Progenitor cell of endocrine pancreas (in vitro differentiated cells): ENCODE measurements around the gene ATXN1. TPM values are rescaled to one million over a fixed set of nuclear protein-coding genes. Genes with fewer than 3 reads are reported as not detected.

Experiments used
- DNase-seq: peaks from one replicate; pipeline ENCODE4 v3.0.0; 2021; ENCODE audit warnings: low spot score; ENCODE audit not compliant: unreplicated experiment
- H3K27ac Mint-ChIP-seq: 2 replicates; pipeline ENCODE4 v1.8.0; 2021; ENCODE audit warnings: mild to moderate bottlenecking, moderate library complexity, mixed read lengths
- H3K27me3 Mint-ChIP-seq: 2 replicates; pipeline ENCODE4 v1.8.0; 2021; ENCODE audit warnings: mixed read lengths
- H3K36me3 Mint-ChIP-seq: 2 replicates; pipeline ENCODE4 v1.8.0; 2022; ENCODE audit warnings: mixed read lengths; ENCODE audit not compliant: insufficient read depth
- H3K4me1 Mint-ChIP-seq: 2 replicates; pipeline ENCODE4 v1.8.0; 2021; ENCODE audit warnings: low read depth, mixed read lengths
- H3K4me3 Mint-ChIP-seq: 2 replicates; pipeline ENCODE4 v1.8.0; 2021; ENCODE audit warnings: low read depth, mild to moderate bottlenecking, moderate library complexity, mixed read lengths
- H3K9me3 Mint-ChIP-seq: 2 replicates; pipeline ENCODE4 v1.8.0; 2021; ENCODE audit warnings: low read depth, mixed read lengths
- long read RNA-seq: library from polyadenylated mRNA; unstranded; transcript quantifications from one replicate; pipeline ENCODE4 v2.0.0, GENCODE V29; 2020
- total RNA-seq: library from RNA; stranded (reverse); gene quantifications from 2 replicates; pipeline ENCODE4 v1.2.1, GENCODE V29; 2021
- TF ChIP-seq, protein P1 (sequence below): fragments of 200-600 bp; sonication (generic); IDR thresholded peaks from one replicate; pipeline ENCODE4 v1.5.0; 2021; ENCODE audit warnings: antibody characterized with exemption, mild to moderate bottlenecking; ENCODE audit not compliant: unreplicated experiment

Gene ATXN1
- 35.8 and 37.5 TPM in 2 replicates for total RNA-seq
- long read RNA-seq, partial matches to known transcripts = 0 of 22 reads
- long read RNA-seq, other reads (novel, unspliced or antisense) = 16 of 22 reads

DNA sequence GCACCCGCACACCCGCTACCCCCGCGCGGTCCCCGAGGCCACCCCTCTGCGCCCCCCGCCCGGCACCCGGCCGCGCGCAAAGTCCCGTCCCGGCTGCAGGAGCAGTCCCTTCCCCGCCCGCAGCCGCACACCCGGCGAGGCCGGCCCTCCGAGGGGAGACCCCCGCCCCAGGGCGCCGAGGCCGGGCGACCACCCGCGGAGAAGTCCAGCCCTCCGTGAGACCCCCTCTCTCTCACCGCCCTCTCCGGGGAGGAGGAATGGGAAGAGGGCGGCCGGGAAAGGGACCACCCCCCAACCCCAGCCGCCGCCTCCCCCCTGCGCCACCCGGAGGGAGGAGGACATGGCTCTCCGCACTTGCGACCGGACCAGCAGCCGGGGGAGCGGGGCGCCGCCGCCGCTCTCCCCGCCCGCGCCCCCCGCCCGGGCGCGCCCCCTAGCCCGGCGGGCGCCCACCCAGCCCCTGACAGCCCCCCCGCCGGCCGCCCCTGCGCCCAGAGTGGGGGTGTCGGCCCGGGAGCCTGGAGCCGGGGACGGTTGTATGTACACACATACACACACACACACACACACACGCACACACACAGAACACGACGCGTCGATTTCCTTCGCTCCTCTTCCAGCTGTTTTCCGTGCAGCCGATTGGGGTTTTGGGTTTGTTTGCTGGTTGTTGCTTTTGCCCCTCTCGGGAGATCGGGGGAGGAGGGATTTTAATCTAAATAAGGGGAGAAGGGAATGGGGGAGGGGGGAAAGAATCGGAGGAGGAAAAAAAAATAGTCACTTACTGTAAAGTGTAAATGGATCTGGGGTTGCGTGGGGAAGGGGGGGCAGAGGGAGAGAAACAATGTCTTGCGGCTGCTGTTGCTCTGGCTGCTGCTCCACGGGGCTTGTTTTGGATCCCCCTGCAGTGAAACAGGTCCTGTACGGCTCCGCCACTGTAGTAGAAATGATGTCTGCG is at the start of gene ATXN1:
TSS of gene ATXN1 (minus strand) at position 945 of the 955 bp plus-strand sequence.
- peak; percentile 54 for DNase-seq
- TF ChIP-seq, protein P1, sequence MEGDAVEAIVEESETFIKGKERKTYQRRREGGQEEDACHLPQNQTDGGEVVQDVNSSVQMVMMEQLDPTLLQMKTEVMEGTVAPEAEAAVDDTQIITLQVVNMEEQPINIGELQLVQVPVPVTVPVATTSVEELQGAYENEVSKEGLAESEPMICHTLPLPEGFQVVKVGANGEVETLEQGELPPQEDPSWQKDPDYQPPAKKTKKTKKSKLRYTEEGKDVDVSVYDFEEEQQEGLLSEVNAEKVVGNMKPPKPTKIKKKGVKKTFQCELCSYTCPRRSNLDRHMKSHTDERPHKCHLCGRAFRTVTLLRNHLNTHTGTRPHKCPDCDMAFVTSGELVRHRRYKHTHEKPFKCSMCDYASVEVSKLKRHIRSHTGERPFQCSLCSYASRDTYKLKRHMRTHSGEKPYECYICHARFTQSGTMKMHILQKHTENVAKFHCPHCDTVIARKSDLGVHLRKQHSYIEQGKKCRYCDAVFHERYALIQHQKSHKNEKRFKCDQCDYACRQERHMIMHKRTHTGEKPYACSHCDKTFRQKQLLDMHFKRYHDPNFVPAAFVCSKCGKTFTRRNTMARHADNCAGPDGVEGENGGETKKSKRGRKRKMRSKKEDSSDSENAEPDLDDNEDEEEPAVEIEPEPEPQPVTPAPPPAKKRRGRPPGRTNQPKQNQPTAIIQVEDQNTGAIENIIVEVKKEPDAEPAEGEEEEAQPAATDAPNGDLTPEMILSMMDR = no peak

DNA sequence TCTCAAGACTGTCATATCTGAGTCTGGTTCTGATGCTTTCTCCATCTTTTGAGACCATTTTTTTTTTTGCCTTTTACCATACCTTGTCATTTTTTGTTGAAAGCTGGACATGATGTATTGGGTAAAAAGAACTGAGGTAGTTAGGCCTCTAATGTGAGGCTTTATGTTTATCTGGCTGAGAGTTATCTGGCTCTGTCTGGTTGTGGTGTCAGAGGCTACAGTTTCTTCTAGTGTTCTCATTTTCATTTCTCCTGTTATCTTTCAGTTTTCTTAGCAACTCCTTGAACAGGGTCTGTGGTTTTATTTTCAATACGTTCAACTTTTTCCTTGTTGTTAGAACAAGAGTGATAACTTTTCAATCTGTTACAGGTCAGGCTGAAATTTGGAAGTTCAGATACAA is 49.2 kb upstream of the ATXN1 start:
- Mint-ChIP-seq H3K9me3 (peaks cover 41% of the 10 kb centered on the region), H3K27me3 (no peaks in the 10 kb centered on the region), H3K36me3 (peaks cover 3% of the 10 kb centered on the region)

More for the DNA sequence above, at the start of gene ATXN1:
- Mint-ChIP-seq H3K27ac (peak within 1 kb of the TSS; percentile 96), H3K4me3 (peak within 1 kb of the TSS; percentile 96), H3K36me3 (no peaks in the 10 kb centered on the region), H3K4me1 (peaks cover 39% of the 10 kb centered on the region), H3K9me3 (no peaks in the 10 kb centered on the region), H3K27me3 (no peaks in the 10 kb centered on the region)

DNA sequence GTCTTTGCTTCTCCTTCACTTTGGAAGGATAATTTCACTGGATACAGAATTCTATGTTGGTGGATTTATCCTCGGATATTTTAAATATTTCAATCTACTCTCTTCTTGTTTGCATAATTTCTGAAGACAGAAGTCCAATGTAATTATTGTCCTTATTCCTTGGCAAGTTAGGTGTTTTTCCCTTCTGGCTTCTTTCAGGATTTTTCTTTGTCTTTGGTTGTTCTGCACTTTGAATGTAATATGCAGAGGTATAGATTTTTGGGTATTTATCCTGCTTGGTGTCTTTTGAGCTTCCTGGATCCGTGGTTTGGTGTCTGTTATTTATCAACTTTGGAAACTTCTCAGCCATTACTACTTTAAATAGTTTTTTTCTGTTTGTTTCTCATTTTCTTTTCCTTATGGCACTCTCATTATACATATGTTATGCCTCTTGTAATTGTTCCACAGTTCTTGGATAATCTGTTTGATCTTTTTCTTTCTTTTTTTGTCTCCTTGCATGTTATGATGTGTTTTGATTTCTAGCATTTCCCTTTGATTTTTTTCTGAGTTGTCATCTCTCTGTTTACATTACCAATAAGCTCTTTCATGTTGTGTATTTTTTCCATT is 48.6 kb upstream of the ATXN1 start:
- TF ChIP-seq, protein P1 = no peak
- Mint-ChIP-seq H3K27ac (no peak overlapping the region), H3K4me1 (peaks cover 11% of the 10 kb centered on the region), H3K4me3 (no peak overlapping the region), H3K27me3 (no peaks in the 10 kb centered on the region), H3K36me3 (peaks cover 3% of the 10 kb centered on the region), H3K9me3 (peaks cover 41% of the 10 kb centered on the region)
- no peak for DNase-seq

More for the DNA sequence above, 49.2 kb upstream of the ATXN1 start:
- TF ChIP-seq, protein P1 = no peak
- Mint-ChIP-seq H3K27ac (no peak overlapping the region), H3K4me1 (peaks cover 7% of the 10 kb centered on the region), H3K4me3 (no peak overlapping the region)
- no peak for DNase-seq

DNA sequence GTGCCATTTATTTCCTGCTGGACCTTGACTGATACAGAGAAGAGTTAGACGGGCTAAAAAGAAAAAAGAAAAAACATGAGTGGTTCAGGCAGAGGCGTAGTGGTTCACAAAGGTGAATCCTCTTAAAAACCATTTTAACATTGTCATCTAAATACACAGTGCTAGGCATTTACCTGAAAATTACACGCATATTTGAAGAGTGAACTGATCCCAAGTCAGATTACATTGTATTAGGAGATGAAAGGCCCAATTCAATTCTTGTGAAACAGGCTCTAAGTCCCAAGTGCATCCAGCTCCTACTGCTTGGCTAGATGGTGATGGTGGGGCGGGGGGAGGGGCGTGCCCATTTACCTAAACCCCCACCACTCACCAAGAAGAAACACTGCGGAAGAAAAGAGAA is 46.7 kb upstream of the ATXN1 start:
- peaks cover 34% of the 10 kb centered on the region for H3K9me3 Mint-ChIP-seq

DNA sequence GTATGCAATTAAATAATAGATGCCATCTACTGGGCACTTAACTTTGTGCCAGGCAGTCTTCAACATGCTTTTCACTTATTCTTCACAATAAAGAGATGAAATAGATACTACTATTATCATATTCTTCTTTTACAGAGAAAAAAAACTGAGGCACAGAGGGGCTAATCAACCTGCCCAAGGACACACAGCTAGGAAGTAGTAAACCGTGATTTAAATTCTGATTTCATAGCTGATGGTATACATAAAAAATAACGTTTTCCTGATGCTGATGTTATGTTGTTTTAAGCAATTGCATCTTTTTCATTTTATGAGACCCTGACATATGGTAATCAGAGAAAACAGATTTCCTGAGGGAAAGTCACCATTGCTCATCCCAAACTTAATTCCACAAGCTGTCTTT is 45.1 kb upstream of the ATXN1 start:
- H3K27me3 Mint-ChIP-seq = peaks cover 2% of the 10 kb centered on the region
- H3K4me3 Mint-ChIP-seq = no peak overlapping the region
- peaks cover 26% of the 10 kb centered on the region for H3K4me1 Mint-ChIP-seq
- TF ChIP-seq, protein P1 = no peak
- no peak overlapping the region for H3K27ac Mint-ChIP-seq
- peaks cover 23% of the 10 kb centered on the region for H3K9me3 Mint-ChIP-seq
- no peaks in the 10 kb centered on the region for H3K36me3 Mint-ChIP-seq
- DNase-seq = no peak

More for the DNA sequence above, 46.7 kb upstream of the ATXN1 start:
- DNase-seq = no peak
- Mint-ChIP-seq H3K27me3 (no peaks in the 10 kb centered on the region), H3K4me1 (peaks cover 24% of the 10 kb centered on the region), H3K36me3 (peaks cover under 1% of the 10 kb centered on the region), H3K4me3 (no peak overlapping the region), H3K27ac (no peak overlapping the region)
- TF ChIP-seq, protein P1 = no peak
